Dedifferentiated amniotic fluid mesenchymal stem cell (primary cell): ENCODE measurements around the gene PIEZO1.
"Not testable (repeated sequence)": the region's sequence is repeated elsewhere in the genome, so short reads cannot be mapped to it uniquely, and the experiment has no call there.

ENCODE experiments used
- DNase-seq: peaks from one replicate; pipeline ENCODE4 v3.0.0-alpha.2; 2016; ENCODE audit errors: extremely low spot score

The PIEZO1 gene

DNA sequence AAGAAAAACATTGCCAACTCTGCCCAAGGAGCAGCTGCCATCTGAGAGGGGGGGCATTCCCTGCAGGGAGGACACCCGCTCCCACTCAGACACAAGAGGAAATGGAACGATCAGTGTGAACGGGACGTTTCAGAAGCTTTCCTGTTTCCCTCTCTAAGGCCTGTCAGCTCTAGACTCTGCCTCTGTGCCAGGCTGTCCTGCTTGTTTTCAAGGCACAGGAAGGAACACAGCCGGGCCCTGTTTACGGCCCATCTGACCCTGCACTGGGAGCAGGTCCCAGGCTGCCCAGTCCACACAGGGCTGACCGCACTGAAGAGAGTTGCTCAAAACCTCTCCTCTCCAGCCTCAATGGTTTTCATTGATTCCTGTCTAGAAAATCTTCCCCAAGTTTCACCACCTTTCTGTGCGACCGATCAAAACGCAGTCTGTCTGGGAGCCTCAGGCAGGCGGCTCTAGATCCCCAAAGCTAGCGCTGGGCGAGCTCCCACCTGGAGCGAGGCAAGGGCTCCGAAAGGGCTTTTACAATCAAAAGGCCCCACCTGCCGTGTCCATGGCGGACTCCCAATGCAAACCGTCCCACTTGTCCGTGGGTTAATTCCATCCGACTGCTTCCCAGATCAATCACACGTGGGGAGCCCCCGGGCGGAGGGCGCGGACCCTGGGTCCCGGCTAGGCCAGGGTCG is 1.5 kb downstream of the PIEZO1 start:
- DNase-seq: no peak

- DNase-seq: peak; percentile 69
These were observed 2.3 kb downstream of the PIEZO1 start for GRCh38 chr16:88782454-88783390.

GRCh38 chr16:88781140-88782077 is 3.6 kb downstream of the PIEZO1 start:
- no peak for DNase-seq

DNA sequence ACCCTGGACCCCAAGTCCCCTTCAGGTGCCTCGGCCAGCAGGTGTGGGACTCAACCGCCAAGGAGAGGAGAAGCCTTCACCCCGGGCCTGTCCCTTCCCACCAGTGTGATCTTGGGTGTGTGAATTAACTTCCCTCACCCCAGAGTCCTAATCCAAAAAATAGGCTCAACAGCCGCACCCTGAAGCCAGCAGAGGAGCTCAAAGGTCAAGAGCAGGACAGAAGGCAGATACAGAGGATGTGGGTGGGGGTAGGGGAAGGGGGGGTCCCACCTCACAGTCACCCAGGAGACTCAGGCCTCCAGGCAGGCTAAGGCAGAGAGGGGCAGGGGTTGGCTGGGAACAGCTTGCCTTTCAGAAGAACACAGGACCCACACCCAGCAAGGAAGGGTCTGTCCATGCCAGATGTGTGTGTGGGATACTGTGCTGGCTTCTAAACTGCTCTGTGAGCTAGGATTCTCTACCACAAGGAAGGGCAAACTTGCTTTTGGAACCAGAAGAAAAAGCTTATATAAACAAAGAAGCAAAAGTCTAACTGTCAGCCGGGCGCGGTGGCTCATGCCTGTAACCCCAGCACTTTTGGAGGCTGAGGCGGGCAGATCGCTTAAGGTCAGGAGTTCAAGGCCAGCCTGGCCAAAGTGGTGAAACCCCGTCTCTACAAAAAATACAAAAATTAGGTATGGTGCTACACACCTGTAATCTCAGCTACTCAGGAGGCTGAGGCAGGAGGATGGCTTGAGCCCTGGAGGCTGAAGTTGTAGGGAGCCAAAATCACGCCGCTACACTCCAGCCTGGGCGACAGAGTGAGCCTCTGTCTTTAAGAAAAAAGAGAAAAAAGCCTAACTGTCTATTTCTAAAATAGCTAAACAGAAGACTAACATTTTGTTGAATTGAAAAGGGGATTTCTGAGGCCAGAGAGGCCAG is 4.6 kb downstream of the PIEZO1 start:
- no peak for DNase-seq

- DNase-seq: no peak
These were observed 5.4 kb downstream of the PIEZO1 start for GRCh38 chr16:88779406-88780141.

DNA sequence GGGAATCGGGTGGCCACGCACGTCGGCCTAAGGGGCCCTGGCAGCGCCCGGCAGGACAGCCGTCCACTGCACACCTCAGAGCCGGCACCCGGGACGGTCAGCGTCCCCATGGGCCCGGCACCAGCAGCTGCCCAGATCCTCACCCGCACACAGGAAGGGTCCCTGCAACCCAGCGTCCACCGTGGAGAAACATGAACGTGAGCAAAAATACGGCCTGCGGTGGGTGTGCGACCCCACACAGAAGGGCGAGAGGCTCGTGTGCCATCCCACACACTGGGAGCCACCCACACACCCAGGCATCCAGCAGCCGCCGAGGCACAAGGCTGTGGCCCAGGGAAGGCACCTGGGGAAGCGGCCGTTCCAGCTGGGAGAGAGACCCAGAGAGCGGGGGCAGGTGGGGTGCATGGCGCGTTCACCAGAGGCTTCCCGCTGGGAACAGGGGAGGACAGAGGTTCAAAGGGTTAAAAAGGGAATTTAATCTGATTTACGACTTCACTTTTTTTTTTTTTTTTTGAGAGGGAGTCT is 6.4 kb downstream of the PIEZO1 start:
- DNase-seq: no peak

GRCh38 chr16:88778271-88778525 is 6.8 kb downstream of the PIEZO1 start:
- DNase-seq: no peak

GRCh38 chr16:88777471-88778270 is 7.3 kb downstream of the PIEZO1 start:
- DNase-seq: no peak

- DNase-seq: no peak
These were observed 9.2 kb downstream of the PIEZO1 start for GRCh38 chr16:88775825-88776224.

- DNase-seq: no peak
These were observed 10.3 kb downstream of the PIEZO1 start for GRCh38 chr16:88774544-88775393.

DNA sequence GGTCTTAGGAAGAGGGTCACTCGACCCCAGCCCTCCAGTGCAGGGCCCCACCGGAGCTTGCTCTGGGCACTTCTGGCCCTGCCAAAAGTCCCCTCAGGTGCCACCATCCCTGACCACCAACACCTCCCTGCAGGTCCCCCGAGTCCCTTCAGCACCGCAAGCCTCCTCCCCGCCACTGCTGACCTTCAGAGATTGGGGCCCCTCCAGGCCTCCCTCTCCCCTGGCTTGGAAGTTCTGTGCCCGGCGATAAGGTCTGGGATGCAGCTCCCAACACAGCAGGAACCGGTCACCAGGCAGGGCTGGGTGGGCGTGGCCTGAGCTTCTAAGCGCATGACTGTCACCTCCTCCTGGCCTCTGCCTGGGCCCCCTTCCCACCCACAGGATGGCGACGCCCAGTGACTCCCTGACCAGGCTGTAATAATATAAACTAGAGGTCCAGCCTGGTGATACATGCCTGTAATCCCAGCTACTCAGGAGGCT is 11.2 kb downstream of the PIEZO1 start:
- peak; percentile 31 for DNase-seq

DNA sequence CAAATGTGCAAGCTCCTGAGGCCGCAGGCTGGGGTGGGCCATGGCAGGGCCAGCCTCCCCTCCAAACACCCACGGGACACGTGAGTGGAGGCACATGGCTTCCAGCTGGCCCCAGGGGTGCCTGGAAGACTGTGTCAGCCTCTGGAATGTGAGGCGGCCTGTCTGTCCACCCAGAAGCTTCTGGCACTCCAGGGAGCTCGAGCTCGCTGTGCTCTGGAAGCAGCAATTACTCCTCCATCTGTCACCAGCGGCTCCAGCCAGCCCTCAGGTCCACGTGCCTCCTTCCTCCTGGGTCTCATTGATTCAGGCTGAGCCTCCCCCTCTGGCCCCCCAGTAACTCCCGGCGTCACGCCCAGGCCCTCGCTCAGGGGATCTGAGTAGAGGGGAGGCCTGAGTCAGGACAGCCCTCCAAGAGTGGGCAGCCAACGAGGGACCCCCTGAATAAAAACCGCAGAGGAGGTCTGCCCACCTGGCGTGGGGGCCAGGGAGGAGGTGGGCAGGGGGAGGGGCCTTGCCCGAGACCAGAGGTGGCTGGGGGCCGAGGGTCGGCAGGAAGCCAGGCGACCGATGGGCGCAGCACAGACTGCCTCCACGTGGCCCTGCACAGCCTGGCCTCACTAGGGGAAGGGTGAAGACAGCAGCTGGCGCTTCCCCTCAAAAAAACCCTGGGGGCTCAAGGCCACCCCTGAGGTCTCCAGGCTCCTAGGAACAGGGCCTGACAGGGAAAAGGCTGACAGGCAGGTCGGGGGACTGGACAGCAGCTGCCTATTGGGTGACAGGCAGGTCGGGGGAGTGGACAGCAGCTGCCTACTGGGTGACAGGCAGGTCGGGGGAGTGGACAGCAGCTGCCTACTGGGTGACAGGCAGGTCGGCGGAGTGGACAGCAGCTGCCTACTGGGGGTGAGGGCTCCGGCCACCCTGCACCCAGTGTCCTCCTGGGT is 11.9 kb downstream of the PIEZO1 start:
- peak; percentile 84 for DNase-seq

GRCh38 chr16:88771781-88772180 is 13.2 kb downstream of the PIEZO1 start:
- not testable (repeated sequence) for DNase-seq

- no peak for DNase-seq
These were observed 13.7 kb downstream of the PIEZO1 start for GRCh38 chr16:88771294-88771772.

GRCh38 chr16:88770461-88771293 is 14.3 kb downstream of the PIEZO1 start:
- no peak for DNase-seq
